GM21515 (cell line): Measurements from ENCODE around the gene BID.
A peak's percentile ranks its signal among the peaks of the same experiment; 100 is the strongest.

ENCODE experiments used
- ATAC-seq: cut with Tn5 transposase; IDR thresholded peaks from one replicate; pipeline ENCODE4 v1.9.1; 2021; ENCODE audit not compliant: unreplicated experiment

BID gene

DNA sequence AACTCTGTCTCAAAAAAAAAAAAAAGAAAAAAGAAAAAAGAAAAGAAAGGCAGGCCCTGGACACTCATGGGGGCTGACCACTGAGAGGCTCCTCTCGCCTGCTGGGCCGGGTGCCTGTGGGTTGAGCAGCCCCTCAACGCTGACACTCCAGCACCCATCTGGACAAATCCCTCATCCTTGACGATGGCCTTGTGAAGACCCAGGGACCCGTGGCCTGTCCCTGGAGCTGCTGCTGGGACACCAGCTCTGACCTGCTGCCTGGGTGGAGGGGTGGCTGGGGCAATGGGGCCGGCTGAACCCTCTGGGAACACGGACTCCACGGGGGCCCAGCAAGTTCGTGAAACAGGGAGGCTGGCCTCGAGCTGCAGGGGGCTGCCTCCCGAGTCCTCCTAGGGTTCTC, 10.5 kb upstream of the BID start:
- ATAC-seq, result no peak

DNA sequence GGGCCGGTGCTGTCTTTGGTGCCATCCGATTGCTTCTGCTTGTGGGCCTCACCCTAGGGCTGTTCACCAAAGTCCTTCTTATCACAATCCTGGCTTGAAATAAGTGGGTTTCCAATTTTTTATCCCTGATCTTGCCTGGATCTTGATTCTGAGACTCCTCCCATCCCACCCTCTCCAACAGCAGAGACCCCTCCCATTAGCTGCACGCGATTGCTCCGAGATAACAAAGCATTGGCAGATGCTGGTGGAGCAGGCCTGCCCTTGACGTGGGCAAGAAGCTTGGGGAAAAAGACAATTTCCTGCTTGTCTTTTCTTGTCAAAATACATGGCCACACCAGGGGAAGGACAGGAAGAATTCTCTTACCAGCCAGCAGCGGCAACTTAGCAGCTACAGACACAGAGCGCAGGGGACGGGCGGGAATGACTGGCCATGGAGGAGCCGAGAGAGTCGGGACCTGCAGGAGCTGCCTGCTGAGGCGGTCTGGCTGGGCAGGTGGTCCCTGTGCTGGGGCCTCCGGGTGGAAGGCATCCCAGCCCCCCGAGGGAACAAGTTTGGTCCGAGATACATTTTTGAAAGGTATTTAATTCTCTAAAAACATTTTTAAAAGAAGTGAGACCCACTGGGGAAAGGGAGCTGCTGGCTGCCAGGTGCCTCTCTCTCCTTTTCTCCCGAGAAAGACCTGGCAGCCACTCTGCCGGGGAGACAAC, 9.7 kb upstream of the BID start:
- ATAC-seq, result no peak

DNA sequence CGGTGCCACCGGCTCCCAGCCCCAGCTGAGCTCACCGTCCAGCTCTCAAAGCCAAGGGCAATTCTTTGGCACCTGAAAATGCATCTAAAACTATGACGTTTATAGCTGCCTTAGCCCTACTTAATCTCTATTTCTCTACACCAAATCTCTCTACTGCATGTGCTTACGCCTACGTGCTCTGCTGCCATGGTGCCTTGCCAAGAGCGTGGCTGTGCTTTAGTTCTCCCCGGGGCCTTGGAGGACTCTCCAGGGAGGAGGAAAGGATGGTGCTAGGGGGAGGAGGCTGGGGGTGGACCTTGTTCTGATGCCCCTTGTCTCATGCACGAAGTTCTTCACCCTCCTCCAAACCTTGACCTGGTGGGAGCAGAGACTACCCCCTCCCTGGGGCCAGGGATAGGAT, 9.0 kb upstream of the BID start:
- ATAC-seq, result no peak

DNA sequence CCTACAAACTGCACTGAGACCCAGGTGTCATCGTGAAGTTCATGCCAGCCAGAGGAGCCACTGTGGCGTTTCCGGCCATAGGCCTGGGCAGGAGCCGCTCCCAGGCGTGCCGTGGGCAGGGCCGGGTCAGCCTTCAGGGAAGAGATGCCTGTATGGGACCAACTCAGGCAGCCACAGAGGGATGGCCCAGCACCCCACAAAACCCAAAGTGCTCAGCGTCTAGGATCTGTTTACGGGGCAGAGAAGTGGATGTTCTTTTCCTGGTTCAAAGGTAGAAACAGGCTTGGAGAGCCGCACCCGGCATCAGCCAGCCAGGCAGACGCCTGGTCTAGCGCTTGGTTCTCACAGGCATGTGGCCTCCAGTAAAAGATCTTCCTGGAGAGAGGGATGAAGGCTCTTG, 8.4 kb upstream of the BID start:
- ATAC-seq, result no peak

DNA sequence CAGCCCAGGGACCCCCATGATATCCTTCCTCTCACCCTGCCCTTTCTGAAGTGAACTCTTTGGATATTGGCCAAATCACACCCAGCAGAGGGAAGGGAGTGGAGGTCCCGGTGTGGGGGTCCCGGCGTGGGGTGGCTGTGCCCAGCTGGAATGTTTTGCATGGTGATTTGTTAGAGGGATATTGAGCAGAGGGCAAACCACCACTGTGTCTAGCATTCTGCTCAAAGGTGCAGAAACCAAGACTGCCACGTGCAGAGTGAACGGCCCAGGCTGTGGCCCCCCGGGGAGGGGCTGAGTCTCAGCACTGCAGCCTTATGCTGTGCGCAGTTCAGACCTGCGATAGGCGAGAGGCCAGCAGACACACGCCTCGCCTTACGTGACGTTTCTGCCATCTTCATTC, 7.9 kb upstream of the BID start:
- no peak for ATAC-seq

DNA sequence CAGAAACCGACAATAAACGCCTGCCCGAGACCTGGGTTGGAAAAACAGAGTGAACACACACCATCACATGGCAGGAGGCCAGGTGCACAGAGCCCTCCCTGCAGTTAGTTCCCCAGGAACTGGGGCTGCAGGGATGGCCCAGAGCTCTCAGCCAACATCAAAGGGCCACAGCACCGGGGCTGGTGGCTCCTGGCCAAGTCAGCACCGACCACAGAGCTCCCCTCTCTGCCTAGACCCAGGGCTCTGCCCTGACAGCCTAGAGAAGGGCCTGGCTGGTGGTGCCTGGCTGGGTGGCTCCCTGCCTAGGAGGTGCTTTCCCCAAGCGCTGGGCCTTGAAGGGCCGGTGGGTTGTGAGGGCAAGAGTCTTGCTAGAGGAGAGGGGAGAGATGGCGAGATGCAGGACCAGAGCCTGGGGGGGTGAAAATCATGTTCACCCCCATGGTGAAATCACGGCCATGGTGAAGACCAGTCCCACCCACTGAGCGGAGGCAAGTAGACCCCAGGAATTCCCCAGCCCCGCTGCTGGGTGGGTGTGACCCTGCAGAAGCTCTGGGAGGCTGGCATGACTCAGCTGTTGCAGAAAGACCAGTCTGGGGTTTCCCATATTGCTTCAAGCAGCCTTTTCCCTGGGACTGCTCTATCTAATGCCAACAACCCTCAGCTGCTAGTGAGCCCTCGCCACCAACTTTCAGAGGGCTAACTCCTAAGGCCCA, 7.2 kb upstream of the BID start:
- no peak for ATAC-seq

DNA sequence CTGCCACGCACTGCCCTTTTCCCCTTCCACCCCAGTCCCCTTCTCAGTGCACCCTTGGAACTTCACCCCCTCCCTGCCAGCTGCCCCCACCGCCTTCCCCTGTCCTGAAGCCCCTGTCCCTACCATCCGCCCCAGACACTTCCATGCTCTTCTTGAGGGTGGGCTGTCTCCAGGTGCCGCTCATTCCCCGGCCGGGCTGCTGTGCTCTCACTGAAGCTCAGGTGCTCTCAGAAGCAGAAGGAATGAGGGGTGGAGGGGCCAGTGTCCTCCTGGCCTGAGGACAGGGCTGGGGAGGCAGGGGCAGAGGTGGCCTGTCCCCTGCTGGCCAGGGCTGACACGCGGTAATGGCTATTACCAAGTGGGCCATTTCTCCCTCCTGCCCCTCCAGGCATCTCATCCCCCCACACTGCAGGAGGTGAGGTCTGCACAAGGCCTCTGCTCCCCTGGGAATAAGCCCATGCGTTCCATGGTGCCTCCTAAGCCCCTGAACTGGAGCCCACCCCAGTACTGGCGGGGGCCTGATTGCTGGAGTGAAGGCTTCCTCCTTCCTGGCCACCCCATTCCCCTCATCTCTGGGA, 6.6 kb upstream of the BID start:
- ATAC-seq, result no peak

DNA sequence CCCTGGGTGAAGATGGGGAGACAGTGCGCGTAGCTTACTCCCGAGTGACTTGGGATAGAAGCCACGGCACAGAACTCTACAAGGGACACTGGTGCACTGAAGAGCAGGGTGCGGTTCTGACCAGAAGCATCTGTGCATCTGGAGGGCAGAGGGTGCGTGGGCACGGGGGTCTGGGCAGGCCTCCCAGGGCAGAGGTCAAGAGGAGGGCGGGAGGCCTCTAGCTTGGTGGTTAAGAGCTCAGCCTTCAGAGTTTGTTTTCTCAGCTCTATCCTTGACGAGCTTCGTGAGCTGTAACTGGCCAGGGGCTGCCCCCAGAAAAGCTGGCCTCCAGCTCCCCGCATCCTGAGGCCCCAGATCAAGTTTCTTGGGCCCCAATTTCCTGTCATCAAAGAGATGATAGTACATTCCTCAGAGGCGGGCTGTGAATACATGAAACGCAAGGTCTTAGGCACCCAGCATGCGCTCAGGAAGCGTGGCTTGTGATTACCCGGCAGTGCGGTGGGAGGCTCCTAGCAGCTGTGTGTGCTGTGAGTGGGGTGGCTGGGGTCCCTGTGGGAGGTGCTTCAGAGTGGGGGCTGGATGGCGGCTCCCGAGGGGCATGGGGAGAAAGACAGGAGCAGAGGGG, 6.0 kb upstream of the BID start:
- no peak for ATAC-seq

DNA sequence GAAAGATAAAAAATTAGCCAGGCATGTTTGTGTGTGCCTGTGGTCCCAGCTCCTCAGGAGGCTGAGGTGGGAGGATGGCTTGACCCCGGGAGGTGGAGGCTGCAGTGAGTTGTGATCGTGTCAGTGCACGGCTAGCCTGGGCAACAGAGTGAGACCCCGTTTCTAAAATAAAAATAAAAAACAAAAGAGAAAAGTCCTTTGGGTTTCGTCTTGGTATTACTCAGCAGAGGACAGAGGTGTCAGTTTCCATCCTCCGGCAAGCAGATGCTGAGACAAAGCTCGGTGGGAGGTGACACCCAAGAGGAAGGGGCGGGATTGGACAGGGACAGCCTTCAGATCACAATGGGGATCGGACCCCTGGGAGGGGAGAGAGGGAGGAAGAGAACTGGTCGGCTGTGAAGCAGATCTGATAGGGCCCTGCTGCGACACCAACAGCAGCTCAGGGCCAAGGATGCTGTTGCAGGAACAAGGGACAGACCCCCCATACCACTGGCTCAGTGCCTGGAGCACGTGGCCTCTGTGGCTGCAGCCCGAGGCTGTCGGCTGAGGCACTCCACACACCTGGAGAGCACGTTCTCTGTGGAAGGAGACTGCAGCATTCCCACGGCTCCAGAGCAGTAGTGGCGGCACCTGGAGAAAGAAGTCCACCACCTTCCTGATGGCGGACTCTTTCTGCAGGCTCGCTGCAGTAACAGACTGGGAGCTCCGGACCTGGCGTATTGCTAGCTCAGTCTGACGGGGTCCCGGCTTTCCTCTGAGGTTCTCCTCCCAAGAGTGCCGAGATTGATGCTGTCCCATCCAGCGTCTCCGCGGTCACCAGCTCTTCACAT, 5.2 kb upstream of the BID start:
- peak; percentile 33 for ATAC-seq

DNA sequence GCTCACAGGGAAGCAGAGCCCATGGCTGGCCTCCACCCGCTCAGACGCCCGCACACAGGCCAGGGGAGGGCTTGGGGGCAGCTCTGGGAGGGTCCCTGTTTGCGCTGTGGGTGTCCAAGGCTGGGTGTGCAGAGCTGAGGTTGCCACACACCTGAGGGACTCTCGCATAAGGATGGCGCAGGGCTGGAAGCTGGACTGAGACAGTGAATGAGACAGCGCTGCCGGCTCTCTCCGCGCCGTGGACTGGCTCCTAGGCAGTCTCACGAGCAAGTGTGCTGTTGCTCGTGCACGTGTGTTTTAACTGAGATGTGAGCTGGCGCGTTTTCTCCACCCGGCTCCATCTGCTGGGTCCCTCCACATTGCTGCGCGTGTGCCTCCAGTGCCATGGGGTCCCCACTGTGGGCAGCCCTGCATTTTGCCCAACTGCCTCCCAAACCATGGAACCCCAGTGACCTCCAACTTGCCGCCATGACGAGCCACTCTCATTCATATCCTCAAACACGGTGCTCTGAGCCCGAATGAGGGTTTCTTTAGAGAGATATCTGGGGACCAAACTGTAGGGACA, 4.2 kb upstream of the BID start:
- ATAC-seq, result no peak

DNA sequence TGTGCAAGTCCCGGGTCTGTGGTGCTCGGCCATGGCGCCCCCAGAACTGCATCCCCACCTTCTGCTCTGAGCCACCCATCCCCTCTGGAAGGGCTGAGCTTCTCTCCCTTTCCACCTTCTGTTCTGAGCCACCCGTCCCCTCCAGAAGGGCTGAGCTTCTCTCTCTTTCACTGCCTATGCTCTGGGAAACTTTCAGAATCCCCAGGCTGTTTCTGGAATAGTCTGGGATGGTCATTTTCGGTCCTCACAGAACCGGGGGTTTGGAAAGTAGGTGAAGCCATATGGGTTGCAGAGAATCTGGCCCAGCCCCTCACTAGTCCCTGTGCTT, 3.4 kb upstream of the BID start:
- ATAC-seq, result no peak

DNA sequence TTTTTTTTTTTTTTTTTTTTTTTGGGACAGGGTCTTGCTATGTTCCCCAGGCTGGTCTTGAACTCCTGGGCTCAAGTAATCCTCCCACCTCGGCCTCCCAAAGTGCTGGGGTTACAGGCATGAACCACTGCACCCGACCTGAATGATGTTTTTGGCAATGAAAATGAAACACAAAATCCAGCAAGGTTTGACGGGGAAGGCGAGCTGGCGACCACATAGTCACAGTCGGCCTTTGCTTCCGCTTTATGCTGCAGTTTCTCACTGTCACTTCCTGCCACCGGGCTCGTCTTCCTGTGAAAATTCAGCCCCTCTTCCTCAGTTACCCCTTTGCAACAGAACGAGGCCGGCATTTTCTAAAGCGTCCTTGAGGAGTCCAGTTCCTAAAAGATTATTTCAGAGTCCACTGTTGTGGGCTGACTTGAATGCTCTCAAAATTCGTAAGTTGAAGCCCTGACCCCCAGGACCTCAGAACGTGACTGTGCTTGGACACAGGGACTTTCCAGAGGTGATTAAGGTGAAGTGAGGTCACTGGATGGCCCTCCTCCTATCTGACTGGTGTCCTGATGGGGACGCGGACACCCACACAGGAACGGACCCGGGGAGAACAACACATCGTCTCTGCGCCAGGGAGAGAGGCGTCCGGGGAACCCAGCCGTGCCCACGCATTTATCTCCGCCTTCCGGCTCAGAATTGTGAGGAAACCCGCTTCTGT, 2.9 kb upstream of the BID start:
- no peak for ATAC-seq

DNA sequence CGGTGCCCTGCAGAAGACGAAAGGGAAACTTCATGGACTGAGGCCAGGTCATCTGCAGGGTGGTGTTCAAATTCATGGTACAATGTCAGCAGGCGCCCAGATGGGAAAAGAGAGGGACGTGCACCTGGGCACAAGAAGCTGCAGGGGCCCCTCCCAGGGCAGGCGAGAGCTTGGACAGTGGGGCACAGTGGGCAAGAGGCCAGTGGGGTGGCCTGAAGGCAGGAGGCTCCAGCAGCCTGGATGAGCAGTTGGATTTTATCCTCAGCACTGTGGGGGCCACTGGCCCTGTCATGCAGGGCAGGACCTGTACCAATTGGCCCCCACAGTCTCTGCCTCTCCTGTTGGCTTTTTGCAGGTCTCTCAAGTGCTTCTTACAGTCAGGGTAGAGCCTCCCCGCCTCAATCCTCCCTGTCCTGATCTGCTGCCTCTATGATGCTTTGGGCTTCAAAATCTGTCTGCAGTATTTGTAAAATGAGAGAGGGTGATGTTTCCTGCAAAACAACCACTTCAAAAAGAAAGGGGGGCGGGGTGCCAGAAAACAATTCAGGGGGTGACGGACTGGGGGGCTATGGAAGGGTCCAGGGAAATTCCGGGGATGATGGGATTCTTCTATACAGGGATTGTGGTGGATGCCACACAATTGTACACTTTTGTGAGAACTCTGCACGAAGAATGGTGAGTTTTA, 1.7 kb upstream of the BID start:
- no peak for ATAC-seq

DNA sequence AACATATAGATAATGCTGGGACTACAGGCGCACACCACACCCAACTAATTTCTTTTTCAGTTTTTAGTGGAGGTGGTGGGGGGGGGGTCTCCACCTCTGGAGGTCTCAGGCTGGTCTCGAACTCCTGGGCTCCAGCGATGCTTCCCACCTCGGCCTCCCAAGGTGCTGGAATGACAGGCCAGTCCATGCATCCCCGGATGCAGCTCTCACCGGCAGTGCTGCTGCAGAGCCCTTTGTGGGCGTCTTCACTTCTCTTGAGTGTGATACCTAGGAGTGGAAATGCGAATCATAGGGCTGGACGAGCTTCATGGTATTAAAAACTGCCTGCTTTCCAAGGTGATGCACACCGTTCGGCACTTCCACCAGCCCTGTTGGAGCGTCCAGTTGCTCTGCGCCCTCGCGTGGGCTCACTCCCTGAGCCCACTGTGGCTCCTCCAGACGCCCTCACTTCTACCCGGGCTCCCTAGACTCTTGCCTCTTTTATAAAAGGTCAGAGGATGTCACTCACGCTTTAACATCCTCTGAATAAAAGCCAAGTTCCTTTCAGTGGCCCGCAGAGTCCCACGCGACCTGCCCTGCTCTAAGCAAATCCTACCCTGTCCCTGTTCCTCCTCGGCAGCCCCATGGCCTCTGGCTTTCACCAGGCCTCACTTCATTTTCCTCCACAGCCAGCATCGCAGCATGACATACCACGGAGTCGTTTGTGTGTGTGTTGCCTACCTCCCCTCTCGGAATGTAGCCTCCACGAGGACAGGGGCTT, 837 bp upstream of the BID start:
- ATAC-seq, result no peak

DNA sequence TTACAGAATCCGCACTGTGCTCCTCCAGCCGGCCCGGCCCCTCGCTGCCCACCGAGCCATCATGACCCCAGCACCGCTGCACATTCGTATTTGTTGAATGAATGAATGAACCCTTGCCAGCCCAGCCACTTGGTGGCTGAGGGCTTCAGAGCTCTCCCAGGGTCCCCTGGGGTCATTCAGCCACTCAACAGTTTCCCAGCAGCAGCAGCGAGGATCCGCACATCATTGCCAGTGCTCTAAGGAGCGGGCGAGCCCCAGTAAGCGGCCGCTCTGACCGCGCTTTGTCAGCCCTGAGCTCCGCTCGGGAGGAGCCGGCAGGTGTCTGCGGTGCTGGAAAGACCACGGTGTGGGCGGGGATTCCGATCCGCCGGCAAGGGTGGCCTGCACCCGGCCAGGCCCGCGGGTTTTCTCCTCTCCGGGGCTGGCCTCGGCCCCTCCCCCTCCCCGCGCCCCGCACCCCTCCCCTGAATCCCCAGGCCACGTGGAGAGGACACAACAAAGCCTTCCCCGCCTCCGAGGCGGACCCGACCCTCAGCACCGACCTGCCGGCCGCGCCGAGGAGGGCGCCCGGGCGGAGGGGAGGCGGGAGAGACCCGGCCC, 563 bp downstream of the BID start:
- no peak for ATAC-seq

DNA sequence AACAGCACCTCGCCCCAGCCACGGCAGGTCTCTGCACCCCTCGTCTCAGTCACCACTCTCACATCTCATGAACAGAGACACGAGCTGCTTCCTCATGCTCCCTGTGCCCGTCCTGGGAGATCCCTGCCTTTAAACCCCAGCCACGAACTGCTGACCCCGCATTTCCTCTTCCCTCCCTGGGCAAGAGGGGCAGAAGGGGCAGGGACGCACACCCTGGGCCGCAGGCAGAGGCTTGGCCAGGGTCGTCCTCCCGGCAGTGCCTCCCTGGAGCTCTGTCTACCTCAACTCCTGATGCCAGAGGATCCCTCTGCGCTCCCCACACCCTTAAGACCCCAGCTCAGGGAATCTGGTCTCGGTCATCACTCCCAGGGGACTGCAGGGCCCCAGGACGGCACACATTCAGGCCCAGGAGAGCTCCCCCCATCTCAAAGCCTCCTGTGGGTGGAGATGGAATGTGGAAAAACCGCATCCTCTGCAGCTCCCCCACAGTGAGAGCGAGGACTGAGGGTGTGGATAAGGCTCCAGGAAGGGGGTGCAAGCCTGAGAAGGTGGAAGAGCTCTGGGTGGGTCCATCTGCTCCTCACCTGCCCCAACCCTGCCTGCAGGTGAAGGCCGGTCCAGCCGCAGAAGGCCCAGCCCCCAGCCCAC, 1.2 kb downstream of the BID start:
- no peak for ATAC-seq

DNA sequence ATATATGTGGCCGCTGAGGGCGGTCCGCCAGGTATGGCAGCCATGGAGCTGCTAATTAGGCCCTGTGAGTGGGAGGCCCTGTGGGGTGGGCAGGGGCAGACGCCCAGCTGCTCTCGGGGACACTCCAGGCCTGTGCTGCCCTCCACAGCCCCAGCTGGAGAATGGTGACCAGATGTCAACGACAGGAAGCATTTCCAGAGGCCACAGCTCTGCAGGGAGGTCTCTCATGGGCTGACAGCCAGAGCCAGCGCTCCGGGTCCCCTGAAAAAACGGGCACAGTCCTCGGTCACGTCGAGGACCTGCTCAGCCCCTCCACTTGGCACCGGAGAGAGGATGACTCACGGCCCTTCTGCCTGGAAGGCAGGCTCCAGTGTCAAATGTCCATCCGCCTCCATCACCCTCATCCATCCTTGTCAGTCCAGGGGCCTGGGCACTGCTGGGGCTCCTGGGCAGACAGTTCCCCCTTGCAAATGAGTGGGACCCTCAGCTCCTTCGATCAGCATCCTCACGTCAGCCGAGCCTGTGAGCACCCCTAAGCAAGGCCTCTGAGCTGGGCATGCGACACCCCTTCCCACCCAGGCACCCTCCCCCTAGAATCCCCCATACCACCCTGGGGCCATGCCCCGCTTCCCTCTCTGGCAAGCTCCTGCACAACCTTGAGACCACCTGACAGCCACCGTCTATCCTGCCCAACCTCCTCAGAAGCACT, 1.9 kb downstream of the BID start:
- no peak for ATAC-seq
